ENCODE results near the gene KRT32. TPM values are rescaled to one million over a fixed set of nuclear protein-coding genes. Genes with fewer than 3 reads are reported as not detected.
A peak's percentile ranks its signal among the peaks of the same experiment; 100 is the strongest.
"Not testable (repeated sequence)": the region's sequence is repeated elsewhere in the genome, so short reads cannot be mapped to it uniquely, and the experiment has no call there.

The KRT32 gene
- total RNA-seq, 1 experiment from 2014 or later, result not detected

GRCh38 chr17:41464682-41465081 is 2.5 kb downstream of the KRT32 start:
- DNase-seq (ENCODE audit: low read depth), result peak; percentile 97

- DNase-seq (ENCODE audit: low read depth), result no peak
Measured at GRCh38 chr17:41464173-41464572, 3.0 kb downstream of the KRT32 start.

GRCh38 chr17:41463746-41464145 is 3.4 kb downstream of the KRT32 start:
- peak; percentile 66 for DNase-seq (ENCODE audit: low read depth)

GRCh38 chr17:41462705-41463104 is 4.5 kb downstream of the KRT32 start:
- DNase-seq (ENCODE audit: low read depth), result no peak

GRCh38 chr17:41457676-41458075 is 9.5 kb downstream of the KRT32 start:
- no peak for DNase-seq (ENCODE audit: low read depth)

- peak; percentile 42 for DNase-seq (ENCODE audit: low read depth)
Measured at GRCh38 chr17:41456204-41456603, 11.0 kb downstream of the KRT32 start.

- no peak for DNase-seq (ENCODE audit: low read depth)
Measured at GRCh38 chr17:41455236-41455635, 11.9 kb downstream of the KRT32 start.

GRCh38 chr17:41453066-41453465 is 14.1 kb downstream of the KRT32 start:
- DNase-seq (ENCODE audit: low read depth), result no peak

- peak; percentile 35 for DNase-seq (ENCODE audit: low read depth)
Measured at GRCh38 chr17:41452281-41452680, 14.9 kb downstream of the KRT32 start.

- peak; percentile 37 for DNase-seq (ENCODE audit: low read depth)
Measured at GRCh38 chr17:41451154-41451728, 15.9 kb downstream of the KRT32 start.

GRCh38 chr17:41449008-41449407 is 18.2 kb downstream of the KRT32 start:
- DNase-seq (ENCODE audit: low read depth), result no peak

- no peak for DNase-seq (ENCODE audit: low read depth)
Measured at GRCh38 chr17:41448506-41448905, 18.7 kb downstream of the KRT32 start.

- DNase-seq (ENCODE audit: low read depth), result peak; percentile 40
Measured at GRCh38 chr17:41446806-41447205, 20.4 kb downstream of the KRT32 start.

GRCh38 chr17:41444640-41445039 is 22.5 kb downstream of the KRT32 start:
- no peak for DNase-seq (ENCODE audit: low read depth)

- no peak for DNase-seq (ENCODE audit: low read depth)
Measured at GRCh38 chr17:41444186-41444585, 23.0 kb downstream of the KRT32 start.

GRCh38 chr17:41442739-41443138 is 24.4 kb downstream of the KRT32 start:
- peak; percentile 77 for DNase-seq (ENCODE audit: low read depth)

- DNase-seq (ENCODE audit: low read depth), result no peak
Measured at GRCh38 chr17:41440531-41441033, 26.6 kb downstream of the KRT32 start, which contains the start of gene KRT38. Gene KRT38, minus strand, starts transcription at chr17:41440983. Its CDS starts 62 bp downstream, at chr17:41440921.

GRCh38 chr17:41439375-41439774 is 27.8 kb downstream of the KRT32 start:
- no peak for DNase-seq (ENCODE audit: low read depth)

GRCh38 chr17:41437769-41438168 is 29.4 kb downstream of the KRT32 start:
- DNase-seq (ENCODE audit: low read depth), result no peak

- no peak for DNase-seq (ENCODE audit: low read depth)
Measured at GRCh38 chr17:41437254-41437653, 29.9 kb downstream of the KRT32 start.

- no peak for DNase-seq (ENCODE audit: low read depth)
Measured at GRCh38 chr17:41434415-41434814, 32.8 kb downstream of the KRT32 start.

GRCh38 chr17:41434005-41434404 is 33.2 kb downstream of the KRT32 start:
- DNase-seq (ENCODE audit: low read depth), result no peak

- DNase-seq (ENCODE audit: low read depth), result no peak
Measured at GRCh38 chr17:41433586-41433985, 33.6 kb downstream of the KRT32 start.

- DNase-seq (ENCODE audit: low read depth), result not testable (repeated sequence)
Measured at GRCh38 chr17:41430376-41430775, 36.8 kb downstream of the KRT32 start.
